GM19397 (cell line): ENCODE results near the gene MDH2.
"Not testable (repeated sequence)": the region's sequence is repeated elsewhere in the genome, so short reads cannot be mapped to it uniquely, and the experiment has no call there.

Experiments used
- ATAC-seq: cut with Tn5 transposase; IDR thresholded peaks from one replicate; pipeline ENCODE4 v1.9.1; 2021; ENCODE audit warnings: mild to moderate bottlenecking, moderate library complexity; ENCODE audit not compliant: unreplicated experiment

MDH2 gene

DNA sequence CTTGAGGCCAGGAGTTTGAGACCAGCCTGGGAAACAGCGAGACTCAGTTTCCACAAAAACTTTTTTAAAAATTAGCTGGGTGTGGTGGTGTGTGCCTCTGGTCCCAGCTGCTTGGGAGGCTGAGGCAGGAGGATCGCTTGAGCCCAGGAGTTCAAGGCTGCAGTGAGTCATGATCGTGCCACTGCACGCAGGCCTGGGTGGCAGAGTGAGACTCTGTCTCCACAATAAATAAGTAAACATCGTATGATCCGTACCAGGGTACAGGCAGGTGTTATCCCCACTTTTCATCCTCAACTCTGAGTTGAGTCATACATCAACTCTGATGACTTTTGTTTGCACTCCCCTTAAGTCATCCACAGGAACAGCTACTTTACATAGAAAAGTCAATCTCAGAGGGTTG is 58.2 kb downstream of the MDH2 start:
- not testable (repeated sequence) for ATAC-seq

DNA sequence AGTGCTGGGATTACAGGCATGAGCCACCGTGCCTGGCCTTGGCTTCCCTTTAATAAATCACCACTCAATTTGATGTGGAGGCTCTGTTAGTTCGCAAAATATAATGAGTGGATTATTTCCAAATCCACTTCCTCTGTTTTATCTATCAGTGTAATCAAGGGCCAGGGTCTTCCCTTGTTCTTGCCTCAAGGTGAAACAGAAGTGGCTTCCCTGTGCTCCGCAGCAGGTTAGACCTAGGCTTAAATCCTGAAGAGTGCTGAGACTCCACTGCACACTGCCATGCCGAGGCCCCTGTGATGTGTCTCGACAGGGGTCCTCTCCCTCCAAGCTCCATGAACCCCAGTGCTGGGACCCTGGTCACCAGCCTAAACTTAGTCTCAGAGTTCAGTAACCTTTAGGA is 59.0 kb downstream of the MDH2 start:
- ATAC-seq, result no peak

DNA sequence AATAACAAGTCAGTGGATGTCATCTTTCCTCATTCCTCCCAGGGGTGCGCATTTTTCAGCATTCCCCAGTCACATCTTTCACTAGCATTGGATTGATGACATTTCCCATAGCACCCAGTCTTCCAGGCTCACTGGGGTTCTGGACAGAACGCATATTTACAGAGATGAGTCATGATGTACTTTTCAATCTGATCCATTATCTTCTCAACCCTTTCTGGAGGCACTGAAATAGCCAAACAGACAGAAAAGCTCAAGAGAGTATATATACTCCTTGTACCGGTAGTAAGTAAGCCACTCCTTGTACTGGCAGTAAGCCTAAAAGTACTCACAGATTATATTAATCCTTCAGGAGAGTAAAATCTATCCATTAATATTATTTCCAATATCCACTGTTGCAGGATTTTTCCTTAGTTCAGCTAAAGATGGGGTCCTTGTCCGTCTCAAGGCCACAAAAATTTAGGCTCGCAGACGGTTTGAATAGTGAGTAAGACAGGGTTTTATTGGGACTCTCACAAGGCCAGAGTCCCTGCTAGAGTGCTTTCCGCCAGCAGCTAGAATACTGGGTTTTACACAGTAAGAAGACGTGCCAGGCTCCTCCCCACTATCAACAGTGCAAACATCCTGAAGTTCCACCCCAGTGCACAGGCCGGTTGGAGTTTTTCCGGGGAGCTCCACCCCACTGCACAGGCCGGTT is 60.8 kb downstream of the MDH2 start:
- ATAC-seq, result no peak

- ATAC-seq, result not testable (repeated sequence)
Measured at GRCh38 chr7:76113042-76113630, 65.2 kb downstream of the MDH2 start.

DNA sequence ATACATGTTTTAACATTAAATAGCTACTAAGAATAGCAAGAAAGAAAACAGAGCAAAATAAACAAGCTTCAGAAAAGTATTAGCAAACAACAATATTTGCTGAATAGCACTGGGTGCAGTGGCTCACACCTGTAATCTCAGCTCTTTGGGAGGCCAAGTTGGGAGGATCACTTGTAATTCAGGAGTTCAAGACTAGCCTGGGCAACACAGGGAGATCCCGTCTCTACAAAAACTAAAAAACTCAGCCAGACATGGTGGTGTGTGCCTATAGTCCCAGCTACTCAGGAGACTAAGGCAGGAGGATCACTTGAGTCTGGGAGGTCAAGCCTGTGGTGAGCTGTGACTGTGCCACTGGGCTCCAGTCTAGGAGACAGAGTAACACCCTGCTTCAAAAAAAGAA is 66.8 kb downstream of the MDH2 start:
- ATAC-seq, result not testable (repeated sequence)
